Subcutaneous adipose tissue (tissue), 4 donors: ENCODE results near the gene MKX. TPM values are rescaled to one million over a fixed set of nuclear protein-coding genes. Genes with fewer than 3 reads are reported as not detected.

Source experiments
- total RNA-seq, 4 donors: library from RNA; depleted of rRNA; stranded (reverse); fragments of >200 nt; gene quantifications; one replicate each; pipeline ENCODE4 v1.1.0, GENCODE V29; 2016
- TF ChIP-seq, protein P1 (sequence below): fragments of 450-650 bp; IDR thresholded peaks from one replicate; pipeline ENCODE4 v1.5.1; 2016; ENCODE audit warnings: low read depth, mild to moderate bottlenecking, control low read depth, antibody characterized with exemption, moderate library complexity

MKX gene
- total RNA-seq, 4 donors from 2014 or later: 0.51 to 4.1 (median 2.1) TPM

DNA sequence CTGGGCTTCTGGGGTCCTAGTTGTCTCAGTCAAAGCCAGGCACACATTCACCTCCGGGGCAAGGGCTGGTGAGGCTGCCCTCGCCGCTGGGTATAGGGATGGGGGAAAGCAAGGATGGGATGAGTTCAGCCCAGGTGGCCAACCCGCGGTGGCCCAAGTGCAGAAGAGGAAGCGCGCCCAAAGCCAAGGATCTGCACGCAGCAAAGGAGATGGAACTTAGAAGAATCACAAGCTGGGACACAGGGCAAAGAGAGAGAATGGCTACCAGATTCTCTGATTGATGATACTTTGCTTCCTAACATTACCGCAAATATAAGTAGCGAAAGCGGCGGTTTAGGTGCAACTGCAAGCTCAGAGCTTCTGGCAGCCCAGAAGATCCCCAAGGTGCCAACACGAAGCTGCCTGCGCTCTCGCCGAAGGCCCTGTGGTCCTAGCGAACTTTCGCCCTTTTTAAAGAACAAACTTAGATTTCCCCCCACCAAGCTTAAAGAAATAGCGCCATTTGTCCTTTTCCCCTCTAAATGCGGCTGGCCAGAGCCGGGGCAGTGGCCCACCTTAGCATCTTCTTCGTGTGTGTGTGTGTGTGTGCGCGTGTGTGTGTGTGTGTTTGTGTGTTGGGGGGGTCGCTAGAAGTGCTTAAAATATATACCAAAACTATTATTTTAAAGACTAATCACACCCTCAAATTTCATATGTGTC lies 927 bp upstream of the MKX start:
- TF ChIP-seq, protein P1, sequence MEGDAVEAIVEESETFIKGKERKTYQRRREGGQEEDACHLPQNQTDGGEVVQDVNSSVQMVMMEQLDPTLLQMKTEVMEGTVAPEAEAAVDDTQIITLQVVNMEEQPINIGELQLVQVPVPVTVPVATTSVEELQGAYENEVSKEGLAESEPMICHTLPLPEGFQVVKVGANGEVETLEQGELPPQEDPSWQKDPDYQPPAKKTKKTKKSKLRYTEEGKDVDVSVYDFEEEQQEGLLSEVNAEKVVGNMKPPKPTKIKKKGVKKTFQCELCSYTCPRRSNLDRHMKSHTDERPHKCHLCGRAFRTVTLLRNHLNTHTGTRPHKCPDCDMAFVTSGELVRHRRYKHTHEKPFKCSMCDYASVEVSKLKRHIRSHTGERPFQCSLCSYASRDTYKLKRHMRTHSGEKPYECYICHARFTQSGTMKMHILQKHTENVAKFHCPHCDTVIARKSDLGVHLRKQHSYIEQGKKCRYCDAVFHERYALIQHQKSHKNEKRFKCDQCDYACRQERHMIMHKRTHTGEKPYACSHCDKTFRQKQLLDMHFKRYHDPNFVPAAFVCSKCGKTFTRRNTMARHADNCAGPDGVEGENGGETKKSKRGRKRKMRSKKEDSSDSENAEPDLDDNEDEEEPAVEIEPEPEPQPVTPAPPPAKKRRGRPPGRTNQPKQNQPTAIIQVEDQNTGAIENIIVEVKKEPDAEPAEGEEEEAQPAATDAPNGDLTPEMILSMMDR: no peak

DNA sequence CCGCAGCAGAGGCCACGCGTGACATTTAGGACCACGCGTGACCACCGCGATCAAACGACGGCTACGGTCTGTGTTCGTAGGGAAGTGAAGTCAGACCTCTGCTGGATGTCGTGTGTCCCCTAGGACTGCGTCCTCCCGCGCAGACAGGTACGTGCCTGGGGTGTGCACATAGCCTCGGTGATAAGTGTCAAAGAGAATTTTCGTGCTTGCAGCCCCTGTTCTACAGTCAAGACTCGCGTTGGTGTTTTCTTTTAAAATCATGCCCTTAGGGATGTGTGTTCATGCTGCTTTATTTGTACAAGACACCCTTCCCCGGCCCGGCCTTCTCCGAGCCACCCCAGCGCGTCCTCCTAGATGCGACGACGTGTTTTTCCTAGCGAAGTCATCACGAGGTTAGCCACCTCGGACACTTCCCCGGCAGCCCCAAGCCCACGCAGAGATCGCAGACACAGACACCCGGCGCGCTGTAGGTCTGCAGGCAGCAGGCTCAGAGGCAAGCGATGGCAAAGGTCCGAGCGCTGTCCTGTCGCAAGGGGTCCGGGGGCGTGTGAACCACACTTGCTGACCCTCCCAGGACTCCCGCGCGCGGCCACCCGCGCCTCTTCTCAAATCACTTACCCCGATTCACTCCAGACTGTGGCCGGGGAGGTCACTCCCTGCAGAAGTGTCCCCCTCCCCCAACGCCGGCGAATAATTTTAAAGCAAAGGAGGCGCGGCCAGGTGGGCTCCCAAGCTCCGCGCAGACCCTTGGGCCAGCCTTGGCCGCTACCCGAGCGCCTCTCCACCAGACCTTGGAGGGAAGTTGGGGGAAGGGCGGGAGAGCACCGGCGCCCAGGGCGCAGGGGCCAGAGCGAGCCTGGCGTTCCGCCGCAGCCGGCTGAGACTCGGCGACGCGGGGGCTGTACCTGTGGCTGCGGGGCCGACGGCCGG lies 552 bp downstream of the MKX start:
- TF ChIP-seq, protein P1: no peak

DNA sequence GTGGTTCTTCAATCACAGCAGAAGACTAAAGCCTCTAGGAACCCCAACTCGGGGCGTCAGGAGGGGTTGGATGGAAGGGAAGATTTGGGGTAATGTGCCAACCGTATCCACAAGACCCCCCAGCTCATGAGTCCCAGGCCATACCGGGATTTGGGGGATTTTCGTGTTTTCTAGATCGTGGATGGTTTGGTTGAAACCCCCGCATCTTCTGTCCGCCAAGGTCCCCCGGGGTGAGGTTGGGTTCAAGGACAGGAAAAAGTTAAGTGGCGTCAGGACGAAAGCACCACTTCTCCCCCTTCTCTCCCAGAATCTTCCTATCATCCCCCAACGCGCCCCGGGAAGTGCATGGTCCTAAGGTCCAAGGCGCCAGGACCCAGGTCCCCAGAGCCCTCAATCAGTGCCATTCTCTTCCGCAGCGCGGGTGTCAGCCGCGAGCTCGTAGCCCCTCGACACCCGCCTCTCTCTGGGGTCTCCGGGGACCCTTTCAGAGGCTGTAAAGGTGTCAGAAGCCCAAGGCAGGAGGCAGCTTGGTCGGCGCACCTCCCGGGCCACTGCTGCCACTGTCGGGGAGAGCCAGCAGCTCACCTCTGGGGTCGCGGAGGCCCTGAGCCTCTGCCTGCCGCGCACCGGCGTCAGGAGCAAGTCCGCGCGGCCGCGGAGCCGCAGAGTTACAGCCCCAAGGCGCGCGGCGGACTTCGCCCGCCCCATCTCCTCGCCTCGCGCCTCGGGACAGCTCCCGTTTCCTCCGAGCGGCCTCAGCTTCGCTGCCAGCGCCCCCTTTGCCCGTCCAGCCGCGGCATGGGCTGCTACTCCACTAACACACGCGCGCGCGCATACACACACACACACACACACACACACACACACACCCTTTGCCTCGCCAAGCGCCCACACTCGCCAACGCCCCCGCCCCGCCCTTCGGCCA lies 1.5 kb downstream of the MKX start:
- TF ChIP-seq, protein P1: no peak

DNA sequence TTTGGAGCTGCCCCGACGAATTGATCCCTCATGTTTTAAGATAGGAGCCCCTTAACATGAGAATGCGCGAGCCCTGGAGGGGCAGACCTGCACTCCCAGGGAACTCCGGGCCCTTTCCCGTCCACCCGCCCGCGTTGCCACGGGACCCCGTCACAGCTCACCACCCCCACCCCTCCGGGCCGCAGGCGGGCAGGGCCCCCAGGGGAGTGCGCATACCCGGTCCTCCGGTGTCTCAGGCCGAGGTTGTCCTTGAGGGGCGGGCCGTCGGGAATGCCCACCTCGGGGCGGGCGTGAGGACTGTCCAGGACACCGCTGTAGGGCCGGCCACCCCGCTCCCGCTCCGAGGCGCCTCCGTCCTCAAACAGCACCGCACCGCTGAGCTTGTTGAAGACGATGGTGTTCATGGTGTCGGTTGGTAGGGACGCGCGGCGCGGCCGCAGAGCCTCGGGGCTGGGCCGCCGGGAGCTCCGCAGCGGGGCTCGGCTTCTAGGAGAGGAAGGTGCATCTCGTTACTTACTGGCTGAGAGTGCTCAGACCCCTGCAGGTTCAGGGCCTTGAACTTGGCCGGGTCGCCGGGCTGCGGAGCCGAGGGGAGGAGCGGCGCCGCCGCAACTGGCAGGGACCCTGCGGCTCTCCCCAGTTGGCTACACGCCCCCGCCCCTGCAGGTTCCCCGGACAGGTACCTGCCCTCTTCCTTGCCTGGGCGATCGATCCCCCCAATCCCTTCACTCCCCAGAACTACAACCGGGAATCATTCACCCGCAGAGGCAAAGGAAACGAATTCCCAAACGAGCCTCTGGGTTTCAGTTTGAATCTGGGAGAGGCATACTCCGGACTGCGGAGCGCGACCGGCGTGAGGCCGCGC lies 2.4 kb downstream of the MKX start:
- TF ChIP-seq, protein P1: no peak

DNA sequence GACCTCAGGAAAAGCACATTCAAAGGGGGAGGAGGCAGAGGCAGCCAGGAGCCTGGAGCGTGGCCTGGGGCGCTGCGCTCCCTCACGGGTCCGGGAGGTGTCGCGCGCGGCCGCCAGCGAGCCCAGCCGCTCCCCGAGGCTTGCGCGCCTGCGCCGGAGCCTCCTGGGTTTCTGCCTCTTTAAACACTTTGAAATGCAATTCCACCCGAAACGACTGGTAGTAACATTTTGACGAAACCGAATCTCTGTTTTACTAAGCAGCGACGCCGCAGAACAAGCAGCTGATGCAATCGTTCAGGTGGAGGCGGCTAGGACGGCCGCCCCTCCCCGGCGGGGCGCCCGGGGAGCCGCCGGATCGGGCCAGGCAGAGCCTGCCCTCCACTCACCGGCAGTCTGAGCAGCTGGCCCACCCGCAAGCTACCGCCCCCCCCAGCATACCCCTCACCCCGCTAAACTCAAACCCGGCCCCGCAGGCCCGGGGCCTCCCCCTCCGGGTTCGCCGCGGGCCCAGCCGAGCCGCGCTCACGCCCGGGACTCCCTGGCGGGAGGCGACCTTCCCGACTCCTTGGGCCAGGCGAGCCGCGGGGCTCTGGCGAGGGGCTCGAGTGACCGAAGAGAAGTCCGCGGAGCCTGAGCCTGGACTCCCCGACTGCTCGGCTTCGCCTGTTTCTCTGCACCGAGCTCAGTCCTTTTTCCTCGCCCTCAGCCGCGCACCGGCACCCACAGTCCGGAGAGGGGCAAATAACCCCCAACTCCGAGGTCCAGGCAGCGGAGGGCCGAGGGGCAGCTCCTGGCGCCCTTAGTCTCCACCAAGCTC lies 3.2 kb downstream of the MKX start:
- TF ChIP-seq, protein P1: no peak
